Esophagus squamous epithelium (tissue), 4 donors: ENCODE data around the gene STRBP.

Experiments
- CTCF ChIP-seq, 6 experiments: fragments of 450-650 bp in 4 of 6; fragments of 200-600 bp in 2 of 6; sonication (generic) in 2 of 6; IDR thresholded peaks; one replicate each; pipeline ENCODE4 v1.5.1; 2016 to 2019; ENCODE audit warnings: antibody characterized with exemption in 6 of 6, mild to moderate bottlenecking in 4 of 6, moderate library complexity in 4 of 6
- POLR2A ChIP-seq, 4 donors: fragments of 450-650 bp; IDR thresholded peaks; one replicate each; pipeline ENCODE4 v1.6.1; 2017; ENCODE audit warnings: antibody characterized with exemption in 4 of 4, mild to moderate bottlenecking in 4 of 4, moderate library complexity in 3 of 4

GRCh38 chr9:123309611-123310010 lies 41.2 kb upstream of the STRBP start:
- TF ChIP-seq POLR2A (IDR thresholded peaks at IDR 0.05), result no peak
- no peak for TF ChIP-seq CTCF (IDR thresholded peaks at IDR 0.05)
